Amygdala (tissue), 56 donors: Measurements from ENCODE around the gene PTN.

Source experiments
- DNase-seq, 56 donors: peaks; one replicate each; lab custom pipeline; 2025; lab: John Stamatoyannopoulos, UW

PTN gene

GRCh38 chr7:137325927-137326326 lies 17.6 kb downstream of the PTN start:
- no peak for DNase-seq

DNA sequence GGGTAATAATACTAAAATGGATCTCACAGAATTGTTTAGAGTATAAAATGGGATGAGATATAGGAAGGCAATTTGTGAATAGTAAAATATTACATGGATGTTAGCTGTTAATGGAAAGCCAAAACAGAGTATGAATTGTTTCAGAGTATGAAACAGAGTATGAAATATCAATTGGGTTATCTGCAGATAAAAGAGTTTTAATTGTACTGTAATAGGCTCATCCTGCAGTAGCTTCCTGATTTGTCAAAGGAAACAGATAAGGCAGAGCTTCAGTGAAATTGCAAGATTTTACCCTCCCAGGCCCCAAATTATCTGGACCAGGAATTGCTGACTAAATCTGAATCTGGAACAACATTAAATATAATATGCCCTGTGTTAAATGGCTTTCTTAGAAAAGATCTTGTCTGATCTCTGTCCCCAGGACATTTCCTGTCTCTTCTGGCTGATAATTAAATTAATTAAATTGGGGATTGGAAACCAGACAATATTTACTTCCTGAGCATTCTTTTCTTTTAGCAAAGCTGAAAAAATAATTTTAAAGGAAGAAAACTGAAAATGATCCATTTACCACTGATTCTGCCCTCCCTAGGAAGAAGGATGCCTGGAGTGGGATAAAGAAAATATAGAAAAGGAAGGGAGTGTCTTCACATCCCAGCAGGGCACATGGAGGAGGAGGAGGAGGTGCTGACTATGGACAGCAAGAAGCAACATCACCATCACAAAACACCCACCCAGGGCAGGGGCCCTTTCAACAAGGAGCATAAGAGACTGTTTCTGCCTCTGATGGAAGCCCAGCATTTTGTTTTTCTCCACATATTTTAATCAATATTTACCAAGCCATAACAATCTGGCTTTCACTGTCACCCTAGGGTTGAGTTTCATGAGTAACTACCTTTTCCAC lies 18.5 kb downstream of the PTN start:
- no peak for DNase-seq

DNA sequence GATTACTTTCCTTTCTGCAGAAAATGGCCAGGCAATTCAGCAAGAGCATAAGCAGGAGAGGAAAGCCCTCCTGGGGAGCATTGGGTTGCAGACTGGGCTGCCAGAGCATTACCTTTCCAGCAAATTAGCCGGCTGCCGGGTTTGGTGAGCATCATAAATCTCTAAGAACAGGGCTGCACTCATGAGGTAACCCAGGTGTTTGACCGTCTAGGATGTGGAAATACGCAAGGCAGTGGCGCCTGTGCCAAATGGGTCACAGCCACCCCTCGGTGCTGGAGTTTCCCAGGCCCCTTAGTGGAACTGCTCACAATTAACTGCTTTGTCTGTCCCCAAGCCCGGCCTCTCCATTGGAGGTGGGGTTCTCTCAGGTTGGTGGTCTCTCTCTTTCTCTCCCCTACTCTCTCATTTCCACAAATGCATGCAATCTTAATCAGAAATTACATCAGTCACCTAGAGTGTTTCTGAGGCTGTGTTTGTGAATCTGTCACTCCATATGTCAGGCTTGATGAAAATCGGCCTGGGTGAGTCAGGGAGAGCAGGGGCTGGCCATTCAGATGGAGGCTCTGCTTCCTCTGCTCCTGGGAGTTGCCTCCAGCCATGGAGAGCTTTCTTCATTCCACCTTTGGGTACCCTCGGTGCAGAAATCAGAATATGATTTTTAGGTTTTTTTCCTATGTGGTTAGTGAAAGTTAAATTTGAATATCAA lies 26.7 kb downstream of the PTN start:
- DNase-seq: peak in 5 of 56 donors; percentile 21 to 42 (median 25)

DNA sequence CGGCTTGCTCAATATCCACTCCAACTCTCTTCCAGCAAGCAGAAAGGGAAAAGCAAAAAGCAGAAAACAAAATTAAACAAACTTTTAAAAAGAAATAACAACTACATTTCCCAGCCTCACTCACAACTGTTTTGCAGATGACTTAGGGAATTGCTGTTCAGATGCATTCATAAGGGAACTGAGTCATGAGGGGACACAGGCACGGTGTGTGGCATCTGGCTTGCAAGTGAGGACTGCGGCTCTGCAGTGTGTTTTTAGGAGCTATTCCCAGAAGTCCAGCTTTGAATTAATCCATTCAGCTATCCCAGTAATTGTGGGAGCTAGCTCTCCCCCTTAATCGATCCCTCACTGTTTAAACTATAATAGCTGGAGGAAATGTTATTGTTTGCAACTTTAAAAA lies 30.3 kb downstream of the PTN start:
- DNase-seq: peak in 10 of 56 donors; percentile 10 to 39 (median 29)

GRCh38 chr7:137306748-137307147 lies 36.8 kb downstream of the PTN start:
- DNase-seq: no peak

- peak in 1 of 56 donors; percentile 29 for DNase-seq
Observed at GRCh38 chr7:137305901-137306621, 37.5 kb downstream of the PTN start.

DNA sequence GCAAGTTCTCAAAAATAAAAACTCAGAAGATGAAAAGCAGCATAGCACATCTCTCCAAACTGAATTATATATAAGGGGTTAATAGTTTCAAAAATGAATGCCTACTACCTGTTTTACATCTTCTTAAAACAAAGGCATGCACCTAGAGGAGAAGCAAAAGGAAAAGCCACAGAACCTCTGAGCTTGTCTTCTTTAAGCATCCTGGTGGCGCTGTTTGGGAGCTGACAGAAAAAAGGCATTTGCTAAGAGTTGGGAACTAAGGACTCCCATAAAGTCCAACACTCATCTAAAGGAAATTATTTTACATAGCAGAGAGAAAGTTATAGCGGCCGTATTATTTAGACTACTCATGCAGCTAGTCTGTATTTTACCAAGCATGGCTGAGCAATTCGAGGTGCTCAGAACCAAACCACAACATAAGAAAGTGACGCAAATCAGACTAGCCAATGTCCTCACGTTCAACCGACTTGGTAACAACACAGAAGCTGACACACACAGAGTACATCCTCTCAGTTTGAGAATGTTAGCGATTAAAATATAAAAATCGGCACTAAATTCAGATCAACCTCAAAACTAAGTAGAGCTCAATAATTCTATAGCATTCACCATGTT lies 38.8 kb downstream of the PTN start:
- peak in 3 of 56 donors; percentile 25 to 38 (median 36) for DNase-seq

- DNase-seq: no peak
Observed at GRCh38 chr7:137304165-137304564, 39.4 kb downstream of the PTN start.

GRCh38 chr7:137302081-137302480 lies 41.5 kb downstream of the PTN start:
- DNase-seq: no peak

GRCh38 chr7:137298464-137298794 lies 45.1 kb downstream of the PTN start:
- DNase-seq: no peak

- no peak for DNase-seq
Observed at GRCh38 chr7:137297551-137298463, 45.7 kb downstream of the PTN start.

DNA sequence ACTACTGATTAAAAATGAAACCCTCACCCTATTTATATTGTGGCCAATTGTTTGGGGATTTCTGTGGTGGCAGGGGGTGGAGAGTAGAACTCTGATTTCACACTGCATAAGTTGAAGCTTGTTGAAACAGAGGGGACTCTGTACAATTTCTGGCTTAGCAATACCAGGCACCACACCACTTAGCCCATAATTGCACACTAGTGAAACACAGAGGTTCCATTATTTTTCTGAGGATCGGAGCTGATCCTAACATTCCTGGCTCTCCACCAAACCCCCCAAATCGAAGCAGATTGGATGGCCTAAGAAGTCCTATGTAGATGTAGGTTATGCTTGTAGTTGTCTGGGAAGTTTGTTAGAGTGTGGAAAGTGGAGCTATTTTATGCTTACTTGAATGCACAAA lies 47.0 kb downstream of the PTN start:
- peak in 12 of 56 donors; percentile 24 to 61 (median 38) for DNase-seq

- DNase-seq: no peak
Observed at GRCh38 chr7:137295739-137296324, 47.7 kb downstream of the PTN start.

GRCh38 chr7:137289101-137289500 lies 54.4 kb downstream of the PTN start:
- DNase-seq: no peak

GRCh38 chr7:137287651-137288258 lies 55.8 kb downstream of the PTN start:
- peak in 1 of 56 donors; percentile 22 for DNase-seq

DNA sequence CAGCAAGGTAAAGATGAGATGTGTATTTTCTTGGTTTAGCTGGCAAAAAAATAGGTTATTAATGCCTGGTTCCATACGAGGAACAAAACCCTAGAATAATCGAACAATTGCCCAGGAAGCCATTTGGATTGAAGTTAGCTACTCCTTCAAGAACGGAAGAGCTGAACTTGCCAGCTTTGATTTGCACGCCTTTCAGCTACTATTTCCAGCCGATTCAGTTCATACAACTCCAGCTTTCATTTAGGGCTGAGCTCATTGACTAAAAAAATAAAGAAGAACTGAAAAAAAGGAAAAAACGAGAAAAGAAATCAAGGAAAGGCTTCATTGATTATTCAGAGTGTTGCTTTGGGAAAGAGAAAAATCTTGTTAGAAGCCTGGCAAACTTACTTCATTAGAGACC lies 60.4 kb downstream of the PTN start:
- peak in 3 of 56 donors; percentile 17 to 38 (median 27) for DNase-seq

GRCh38 chr7:137282043-137282442 lies 61.5 kb downstream of the PTN start:
- no peak for DNase-seq

DNA sequence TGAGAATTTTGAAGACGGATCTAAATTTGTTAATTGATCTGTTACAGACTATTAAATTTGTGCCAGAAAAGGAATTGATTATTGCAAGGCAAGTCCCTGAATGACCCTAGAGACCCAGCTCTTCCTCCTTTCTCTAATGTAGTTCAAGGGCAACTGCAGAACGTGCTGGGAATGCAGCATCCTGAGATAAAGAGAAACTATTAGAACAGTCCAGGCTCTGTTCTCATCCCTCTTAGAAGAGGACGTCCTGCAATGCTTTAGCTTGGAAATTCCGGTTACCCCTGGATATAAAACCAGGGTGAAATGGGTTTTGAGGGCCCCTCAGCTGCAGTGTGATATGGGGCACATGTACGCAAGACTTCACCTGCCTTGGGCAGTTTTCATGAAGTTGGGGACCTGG lies 67.3 kb downstream of the PTN start:
- peak in 1 of 56 donors; percentile 20 for DNase-seq

GRCh38 chr7:137272249-137272648 lies 71.3 kb downstream of the PTN start:
- DNase-seq: no peak
